Measurements from ENCODE around the gene HSD17B14. TPM values are rescaled to one million over a fixed set of nuclear protein-coding genes. Genes with fewer than 3 reads are reported as not detected.

The HSD17B14 gene
- total and polyA plus RNA-seq, 2 of the 13 experiments (the other 11 are each of a cell fraction or from before 2014, with no cell fraction given) = 0.58 to 1.2 TPM

GRCh38 chr19:48872884-48873475 is 36.7 kb upstream of the HSD17B14 start (continued):
- TF ChIP-seq REST (IDR thresholded peaks at IDR 0.05; ENCODE audit: borderline replicate concordance in 1 of 2, low read depth in 1 of 2, low read length in 2 of 2) (no peak), ZNF138 (CRISPR knock-in tag; IDR thresholded peaks at IDR 0.05; ENCODE audit: low read depth) (no peak), CHD2 (IDR thresholded peaks at IDR 0.05; ENCODE audit: low read depth, low read length) (peak; percentile 85), SETDB1 (CRISPR knock-in tag; IDR thresholded peaks at IDR 0.05; ENCODE audit: borderline replicate concordance) (no peak), POGK (CRISPR knock-in tag; conservative IDR thresholded peaks at IDR 0.05) (0 out of 2 replicates have a peak, but pooled peaks have one; percentile 3), SP5 (CRISPR knock-in tag; IDR thresholded peaks at IDR 0.05; ENCODE audit: borderline replicate concordance, low read depth) (peak; percentile 83; the same call in 1 of the 2 replicates), TBX3 (IDR thresholded peaks at IDR 0.05; ENCODE audit: borderline replicate concordance) (no peak), ELF1 (CRISPR knock-in tag; IDR thresholded peaks at IDR 0.05) (no peak), ZHX1 (CRISPR knock-in tag; IDR thresholded peaks at IDR 0.05; ENCODE audit: low read depth) (no peak), ZFY (CRISPR knock-in tag; IDR thresholded peaks at IDR 0.05) (no peak; the same call in 1 of the 2 replicates), GPN1 (CRISPR knock-in tag; IDR thresholded peaks at IDR 0.05; ENCODE audit: borderline replicate concordance) (no peak), JUNB (CRISPR knock-in tag; IDR thresholded peaks at IDR 0.05; ENCODE audit: borderline replicate concordance) (no peak; the same call in 1 of the 2 replicates), SOX6 (IDR thresholded peaks at IDR 0.05) (no peak), SOX6 (CRISPR knock-in tag; IDR thresholded peaks at IDR 0.05) (peak; percentile 43; the same call in 1 of the 2 replicates), RFXAP (CRISPR knock-in tag; IDR thresholded peaks at IDR 0.05; ENCODE audit: borderline replicate concordance) (no peak; the same call in 1 of the 2 replicates), RNF219 (CRISPR knock-in tag; IDR thresholded peaks at IDR 0.05) (no peak), THYN1 (CRISPR knock-in tag; IDR thresholded peaks at IDR 0.05; ENCODE audit: borderline replicate concordance, low read depth) (no peak)

Measured in HepG2 (cell line).